Panc1 (cell line): ENCODE data around the gene PAX3. TPM values are rescaled to one million over a fixed set of nuclear protein-coding genes. Genes with fewer than 3 reads are reported as not detected.

Source experiments
- ATAC-seq: fragments of 200-7000 bp; cut with Tn5 transposase; 2 replicates; pipeline ENCODE4 v1.9.1; 2020; ENCODE audit warnings: mild to moderate bottlenecking, moderate library complexity
- BruUV-seq: library from RNA; stranded (reverse); fragments of 400-500 nt; replicated peaks from 2 replicates; lab custom pipeline; 2021; lab: Mats Ljungman, UMichigan
- CTCF ChIA-PET: fragments of 300-600 bp; sonication (Branson Sonifier 250); formaldehyde crosslinking; loops from one replicate; lab custom pipeline; 2022; ENCODE audit warnings: antibody characterized with exemption; lab: Charles Lee
- POLR2A ChIA-PET: fragments of 300-600 bp; sonication (Branson Sonifier 250); formaldehyde crosslinking; loops from one replicate; lab custom pipeline; 2022; ENCODE audit warnings: antibody characterized with exemption; lab: Charles Lee
- DNase-seq: peaks from one replicate; pipeline ENCODE4 v3.0.0-alpha.2; 2010; ENCODE audit warnings: low read depth, low spot score
- H3K27ac ChIP-seq: 2 replicates; pipeline ENCODE4 v1.5.1; 2011; ENCODE audit warnings: mild to moderate bottlenecking, low read length, inconsistent platforms
- H3K27me3 ChIP-seq: fragments of 200-500 bp; sonication (Bioruptor generic); 2 replicates; pipeline ENCODE4 v1.6.0; 2014; ENCODE audit warnings: low read length, inconsistent platforms; ENCODE audit not compliant: control insufficient read depth, insufficient read depth
- H3K36me3 ChIP-seq: fragments of 200-500 bp; sonication (Bioruptor generic); 2 replicates; pipeline ENCODE4 v1.5.1; 2014; ENCODE audit warnings: inconsistent platforms, mild to moderate bottlenecking, low read length, moderate library complexity; ENCODE audit not compliant: control insufficient read depth, insufficient read depth
- H3K4me1 ChIP-seq: 2 replicates; pipeline ENCODE4 v1.5.1; 2011; ENCODE audit warnings: inconsistent platforms, mild to moderate bottlenecking, low read length, moderate library complexity; ENCODE audit not compliant: control insufficient read depth, insufficient read depth
- H3K4me3 ChIP-seq, 2 experiments: 2 replicates each; pipeline ENCODE4 v1.5.1; 2011 to 2012; ENCODE audit warnings: low read depth in 2 of 2, low read length in 2 of 2, mild to moderate bottlenecking in 2 of 2, inconsistent platforms in 1 of 2, moderate library complexity in 1 of 2
- H3K9me3 ChIP-seq: fragments of 200-500 bp; sonication (Bioruptor generic); 2 replicates; pipeline ENCODE4 v1.5.1; 2014; ENCODE audit warnings: low read depth, mild to moderate bottlenecking, inconsistent platforms, low read length, moderate library complexity; ENCODE audit not compliant: control insufficient read depth, insufficient read depth
- POLR2AphosphoS5 ChIP-seq: IDR thresholded peaks from 2 replicates; pipeline ENCODE4 v1.6.1; 2012; ENCODE audit warnings: mild to moderate bottlenecking, low read depth, low read length, moderate library complexity
- SIN3A ChIP-seq: IDR thresholded peaks from 2 replicates; pipeline ENCODE4 v1.6.1; 2012; ENCODE audit warnings: low read depth, mild to moderate bottlenecking, low read length, moderate library complexity, borderline replicate concordance; ENCODE audit not compliant: insufficient read depth
- TCF7L2 ChIP-seq: IDR thresholded peaks from 2 replicates; pipeline ENCODE4 v1.6.1; 2011; ENCODE audit warnings: mild to moderate bottlenecking, low read depth, low read length, inconsistent platforms
- in situ Hi-C: cut with HindIII; loops from 2 replicates; pipeline ENCODE4 v1.10.0; 2016; ENCODE audit warnings: low sequenced_read_pairs, low pct_unique_long_range_greater_than_20kb
- intact Hi-C: fragments of 100-400 bp; cut with micrococcal nuclease; formaldehyde crosslinking; loops from one replicate; pipeline ENCODE4 v1.10.0; 2022; ENCODE audit not compliant: unreplicated experiment
- total RNA-seq: library from RNA; stranded (reverse); gene quantifications from one replicate; pipeline ENCODE4 v1.2.1, GENCODE V29; 2021; ENCODE audit not compliant: unreplicated experiment
- TF ChIP-seq, protein P1 (sequence below), 2 experiments: IDR thresholded peaks; 2 replicates each; pipeline ENCODE4 v1.6.1; 2011 to 2012; ENCODE audit warnings: low read depth in 2 of 2, control low read depth in 1 of 2, low read length in 1 of 2, mild to moderate bottlenecking in 1 of 2, moderate library complexity in 1 of 2; ENCODE audit not compliant: insufficient read depth in 1 of 2
- TF ChIP-seq, protein P2 (sequence below): fragments of 450-650 bp; IDR thresholded peaks from 2 replicates; pipeline ENCODE4 v1.5.1; 2017; ENCODE audit warnings: mild to moderate bottlenecking

The PAX3 gene
- total RNA-seq, 1 experiment from 2014 or later, result not detected

DNA sequence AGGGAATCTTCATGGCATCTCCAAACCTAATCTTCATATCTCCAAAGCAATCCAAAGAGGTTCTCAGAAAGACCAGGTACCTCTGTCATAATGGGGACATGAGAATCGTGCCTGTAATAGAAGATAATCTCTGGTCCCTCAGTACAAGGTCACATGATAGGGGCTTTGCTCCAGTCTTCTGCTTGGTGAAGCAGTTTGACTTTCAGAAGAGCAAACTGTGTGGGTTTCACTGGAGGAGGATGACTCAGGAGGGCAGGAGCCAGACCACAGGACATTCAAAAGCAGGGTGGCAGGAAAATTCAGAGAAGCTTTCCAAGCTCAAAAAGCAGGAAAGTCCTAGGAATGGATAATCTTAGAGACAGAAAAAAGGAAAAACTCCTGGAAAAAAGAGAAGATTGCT is 10.6 kb upstream of the PAX3 start:
- DNase-seq (no peak), ATAC-seq (no peak)
- H3K27ac ChIP-seq, result no peak overlapping the region
- TF ChIP-seq, protein P1, sequence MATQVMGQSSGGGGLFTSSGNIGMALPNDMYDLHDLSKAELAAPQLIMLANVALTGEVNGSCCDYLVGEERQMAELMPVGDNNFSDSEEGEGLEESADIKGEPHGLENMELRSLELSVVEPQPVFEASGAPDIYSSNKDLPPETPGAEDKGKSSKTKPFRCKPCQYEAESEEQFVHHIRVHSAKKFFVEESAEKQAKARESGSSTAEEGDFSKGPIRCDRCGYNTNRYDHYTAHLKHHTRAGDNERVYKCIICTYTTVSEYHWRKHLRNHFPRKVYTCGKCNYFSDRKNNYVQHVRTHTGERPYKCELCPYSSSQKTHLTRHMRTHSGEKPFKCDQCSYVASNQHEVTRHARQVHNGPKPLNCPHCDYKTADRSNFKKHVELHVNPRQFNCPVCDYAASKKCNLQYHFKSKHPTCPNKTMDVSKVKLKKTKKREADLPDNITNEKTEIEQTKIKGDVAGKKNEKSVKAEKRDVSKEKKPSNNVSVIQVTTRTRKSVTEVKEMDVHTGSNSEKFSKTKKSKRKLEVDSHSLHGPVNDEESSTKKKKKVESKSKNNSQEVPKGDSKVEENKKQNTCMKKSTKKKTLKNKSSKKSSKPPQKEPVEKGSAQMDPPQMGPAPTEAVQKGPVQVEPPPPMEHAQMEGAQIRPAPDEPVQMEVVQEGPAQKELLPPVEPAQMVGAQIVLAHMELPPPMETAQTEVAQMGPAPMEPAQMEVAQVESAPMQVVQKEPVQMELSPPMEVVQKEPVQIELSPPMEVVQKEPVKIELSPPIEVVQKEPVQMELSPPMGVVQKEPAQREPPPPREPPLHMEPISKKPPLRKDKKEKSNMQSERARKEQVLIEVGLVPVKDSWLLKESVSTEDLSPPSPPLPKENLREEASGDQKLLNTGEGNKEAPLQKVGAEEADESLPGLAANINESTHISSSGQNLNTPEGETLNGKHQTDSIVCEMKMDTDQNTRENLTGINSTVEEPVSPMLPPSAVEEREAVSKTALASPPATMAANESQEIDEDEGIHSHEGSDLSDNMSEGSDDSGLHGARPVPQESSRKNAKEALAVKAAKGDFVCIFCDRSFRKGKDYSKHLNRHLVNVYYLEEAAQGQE (IDR thresholded peaks at IDR 0.05; ENCODE audit: insufficient read depth in 1 of 2, low read depth in 2 of 2, low read length in 1 of 2), result no peak
- TF ChIP-seq TCF7L2 (no peak), POLR2AphosphoS5 (no peak), SIN3A (no peak)
- TF ChIP-seq, protein P2, sequence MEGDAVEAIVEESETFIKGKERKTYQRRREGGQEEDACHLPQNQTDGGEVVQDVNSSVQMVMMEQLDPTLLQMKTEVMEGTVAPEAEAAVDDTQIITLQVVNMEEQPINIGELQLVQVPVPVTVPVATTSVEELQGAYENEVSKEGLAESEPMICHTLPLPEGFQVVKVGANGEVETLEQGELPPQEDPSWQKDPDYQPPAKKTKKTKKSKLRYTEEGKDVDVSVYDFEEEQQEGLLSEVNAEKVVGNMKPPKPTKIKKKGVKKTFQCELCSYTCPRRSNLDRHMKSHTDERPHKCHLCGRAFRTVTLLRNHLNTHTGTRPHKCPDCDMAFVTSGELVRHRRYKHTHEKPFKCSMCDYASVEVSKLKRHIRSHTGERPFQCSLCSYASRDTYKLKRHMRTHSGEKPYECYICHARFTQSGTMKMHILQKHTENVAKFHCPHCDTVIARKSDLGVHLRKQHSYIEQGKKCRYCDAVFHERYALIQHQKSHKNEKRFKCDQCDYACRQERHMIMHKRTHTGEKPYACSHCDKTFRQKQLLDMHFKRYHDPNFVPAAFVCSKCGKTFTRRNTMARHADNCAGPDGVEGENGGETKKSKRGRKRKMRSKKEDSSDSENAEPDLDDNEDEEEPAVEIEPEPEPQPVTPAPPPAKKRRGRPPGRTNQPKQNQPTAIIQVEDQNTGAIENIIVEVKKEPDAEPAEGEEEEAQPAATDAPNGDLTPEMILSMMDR, result no peak
- in situ Hi-C loops (no loop called here), intact Hi-C loops (loop anchor here (5.0 kb wide), 1 partner anchor 247 kb away; no protein-coding TSS in a partner anchor)
- ChIA-PET POLR2A (no interaction called here), CTCF (no interaction called here)
- no peak overlapping the region for H3K4me3 ChIP-seq
- no peaks in the 10 kb centered on the region; the same call in 1 of the 2 replicates for H3K36me3 ChIP-seq
- H3K9me3 ChIP-seq, result no peaks in the 10 kb centered on the region
- peaks cover 11% of the 10 kb centered on the region for H3K4me1 ChIP-seq
- peaks cover 70% of the 10 kb centered on the region for H3K27me3 ChIP-seq
- no TSS peak for BruUV-seq

DNA sequence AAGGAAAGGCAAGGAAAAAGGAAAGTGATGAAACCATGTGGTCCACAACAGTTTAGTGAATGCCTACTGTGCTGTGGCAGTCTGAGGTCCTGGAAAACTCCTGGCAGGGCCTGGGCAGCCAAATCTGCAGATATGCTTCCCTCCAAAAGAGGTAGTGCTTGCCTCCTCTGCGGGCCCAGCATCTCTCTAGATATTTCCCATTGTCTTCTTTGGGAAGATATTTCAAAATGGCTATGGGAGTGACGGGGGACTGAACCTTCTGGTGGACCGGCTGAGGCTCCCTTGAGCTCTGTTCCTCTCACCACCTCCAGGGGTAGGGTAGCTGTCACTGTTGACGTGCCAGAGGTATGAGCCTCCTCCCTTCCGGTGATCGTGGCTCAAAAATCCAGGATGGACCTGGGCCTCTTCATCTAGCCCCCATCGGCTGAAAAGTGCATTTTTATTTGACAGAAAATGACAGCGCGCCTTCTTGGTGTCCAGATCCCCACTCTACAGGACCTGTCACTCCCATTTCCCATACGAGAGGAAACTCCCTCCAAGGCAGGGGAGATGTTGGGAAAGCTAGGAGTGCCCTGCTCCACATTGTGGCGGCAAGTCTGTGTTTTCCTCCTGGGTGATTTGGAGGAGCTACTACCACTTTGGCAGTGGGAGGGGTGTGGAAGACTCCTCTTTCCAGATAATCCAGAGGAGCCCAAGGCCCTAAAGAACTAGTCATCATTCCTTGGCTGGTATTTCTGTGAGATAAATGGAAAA is 9.4 kb upstream of the PAX3 start:
- ATAC-seq (no peak), DNase-seq (no peak)
- Histone ChIP-seq H3K36me3 (no peaks in the 10 kb centered on the region; the same call in 1 of the 2 replicates), H3K27me3 (peaks cover 61% of the 10 kb centered on the region), H3K9me3 (no peaks in the 10 kb centered on the region), H3K4me3 (no peak overlapping the region), H3K27ac (no peak overlapping the region), H3K4me1 (peaks cover 11% of the 10 kb centered on the region)
- in situ Hi-C loops, result no loop called here
- ChIA-PET CTCF (no interaction called here), POLR2A (no interaction called here)
- intact Hi-C loops, result loop anchor here (5.0 kb wide), 1 partner anchor 246 kb away; no protein-coding TSS in a partner anchor
- no TSS peak for BruUV-seq
- no peak for TF ChIP-seq TCF7L2
- TF ChIP-seq, protein P1 (IDR thresholded peaks at IDR 0.05; ENCODE audit: insufficient read depth in 1 of 2, low read depth in 2 of 2, low read length in 1 of 2), result no peak
- TF ChIP-seq, protein P2, result no peak
- TF ChIP-seq SIN3A, result no peak
- no peak for TF ChIP-seq POLR2AphosphoS5
